DND-41 (cell line): ENCODE results near the gene NFATC2.

Experiments
- ATAC-seq: fragments of 200-7000 bp; cut with Tn5 transposase; 3 replicates; pipeline ENCODE4 v1.9.1; 2021; ENCODE audit warnings: low read depth; ENCODE audit not compliant: insufficient read depth
- DNase-seq: peaks from one replicate; pipeline ENCODE4 v3.0.0-alpha.2; 2020
- H2AFZ ChIP-seq: 2 replicates; pipeline ENCODE4 v1.6.0; 2012; ENCODE audit warnings: low read depth, low read length
- H3K27ac ChIP-seq: 2 replicates; pipeline ENCODE4 v1.5.1; 2012; ENCODE audit warnings: low read length, inconsistent platforms
- H3K27me3 ChIP-seq: fragments of 200-600 bp; sonication (generic); 2 replicates; pipeline ENCODE4 v1.6.0; 2012; ENCODE audit warnings: low read length, mild to moderate bottlenecking, inconsistent platforms; ENCODE audit not compliant: insufficient read depth, poor library complexity
- H3K36me3 ChIP-seq: 2 replicates; pipeline ENCODE4 v1.5.1; 2012; ENCODE audit warnings: low read length, inconsistent platforms; ENCODE audit not compliant: insufficient read depth
- H3K4me1 ChIP-seq: 2 replicates; pipeline ENCODE4 v1.5.1; 2012; ENCODE audit warnings: mild to moderate bottlenecking, low read length; ENCODE audit not compliant: insufficient read depth
- H3K4me2 ChIP-seq: 2 replicates; pipeline ENCODE4 v1.6.0; 2012; ENCODE audit warnings: mild to moderate bottlenecking, moderate library complexity, low read length, inconsistent platforms; ENCODE audit not compliant: insufficient read depth
- H3K4me3 ChIP-seq, 2 experiments: fragments of 200-600 bp in 1 of 2; shearing (Covaris generic) in 1 of 2; 2 replicates each; pipeline ENCODE4 v1.5.1; 2012 to 2016; ENCODE audit warnings: inconsistent platforms in 2 of 2, low read length in 2 of 2, mild to moderate bottlenecking in 2 of 2, low read depth in 1 of 2, moderate library complexity in 1 of 2
- H3K79me2 ChIP-seq: 2 replicates; pipeline ENCODE4 v1.6.0; 2012; ENCODE audit warnings: low read length, inconsistent platforms; ENCODE audit not compliant: insufficient read depth
- H3K9ac ChIP-seq: 2 replicates; pipeline ENCODE4 v1.6.0; 2012; ENCODE audit warnings: low read depth, mild to moderate bottlenecking, inconsistent platforms, low read length, moderate library complexity
- H3K9me3 ChIP-seq: 2 replicates; pipeline ENCODE4 v1.5.1; 2012; ENCODE audit warnings: low read length, moderate library complexity, mild to moderate bottlenecking, inconsistent platforms; ENCODE audit not compliant: insufficient read depth, severe bottlenecking
- H4K20me1 ChIP-seq: 2 replicates; pipeline ENCODE4 v1.6.0; 2012; ENCODE audit warnings: low read length; ENCODE audit not compliant: insufficient read depth
- EZH2 ChIP-seq: IDR thresholded peaks from 3 replicates; pipeline ENCODE4 v1.6.1; 2012; ENCODE audit warnings: borderline replicate concordance, low read depth, mild to moderate bottlenecking, moderate library complexity, low read length, inconsistent platforms; ENCODE audit not compliant: severe bottlenecking
- TF ChIP-seq, protein P1 (sequence below): IDR thresholded peaks from 2 replicates; pipeline ENCODE4 v1.5.1; 2012; ENCODE audit warnings: borderline replicate concordance, low read length, moderate library complexity, mild to moderate bottlenecking; ENCODE audit not compliant: poor library complexity, severe bottlenecking; ENCODE audit errors: extremely low read depth

NFATC2 gene

DNA sequence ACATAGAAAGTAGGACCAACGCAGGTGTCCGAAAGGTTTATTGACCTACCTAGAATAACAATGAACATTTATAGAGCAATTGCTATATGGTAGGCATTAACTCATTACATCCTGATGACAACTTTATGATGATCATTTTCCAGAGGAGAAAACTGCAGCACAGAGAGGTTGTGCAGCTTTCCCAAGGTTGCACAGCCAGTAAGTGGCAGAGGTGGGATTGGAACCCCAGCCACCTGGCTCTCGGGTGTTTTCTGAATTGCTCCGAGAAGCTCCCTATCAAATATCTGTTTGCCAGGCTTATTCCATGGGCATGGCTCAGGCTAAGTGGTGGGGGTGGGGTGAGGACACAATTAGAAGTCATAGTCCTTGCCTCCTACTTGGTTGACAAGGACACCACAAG, 24.1 kb upstream of the NFATC2 start:
- no peaks in the 10 kb centered on the region for H3K4me1 ChIP-seq
- no peak overlapping the region for H3K9ac ChIP-seq
- no peak overlapping the region for H3K4me3 ChIP-seq
- no peak for ATAC-seq
- H3K9me3 ChIP-seq = no peaks in the 10 kb centered on the region
- no peaks in the 10 kb centered on the region for H4K20me1 ChIP-seq
- H3K27ac ChIP-seq = no peak overlapping the region
- H3K4me2 ChIP-seq = no peak overlapping the region
- no peaks in the 10 kb centered on the region for H3K79me2 ChIP-seq
- H2AFZ ChIP-seq = no peak overlapping the region
- no peaks in the 10 kb centered on the region for H3K36me3 ChIP-seq
- DNase-seq = no peak
- TF ChIP-seq, protein P1, sequence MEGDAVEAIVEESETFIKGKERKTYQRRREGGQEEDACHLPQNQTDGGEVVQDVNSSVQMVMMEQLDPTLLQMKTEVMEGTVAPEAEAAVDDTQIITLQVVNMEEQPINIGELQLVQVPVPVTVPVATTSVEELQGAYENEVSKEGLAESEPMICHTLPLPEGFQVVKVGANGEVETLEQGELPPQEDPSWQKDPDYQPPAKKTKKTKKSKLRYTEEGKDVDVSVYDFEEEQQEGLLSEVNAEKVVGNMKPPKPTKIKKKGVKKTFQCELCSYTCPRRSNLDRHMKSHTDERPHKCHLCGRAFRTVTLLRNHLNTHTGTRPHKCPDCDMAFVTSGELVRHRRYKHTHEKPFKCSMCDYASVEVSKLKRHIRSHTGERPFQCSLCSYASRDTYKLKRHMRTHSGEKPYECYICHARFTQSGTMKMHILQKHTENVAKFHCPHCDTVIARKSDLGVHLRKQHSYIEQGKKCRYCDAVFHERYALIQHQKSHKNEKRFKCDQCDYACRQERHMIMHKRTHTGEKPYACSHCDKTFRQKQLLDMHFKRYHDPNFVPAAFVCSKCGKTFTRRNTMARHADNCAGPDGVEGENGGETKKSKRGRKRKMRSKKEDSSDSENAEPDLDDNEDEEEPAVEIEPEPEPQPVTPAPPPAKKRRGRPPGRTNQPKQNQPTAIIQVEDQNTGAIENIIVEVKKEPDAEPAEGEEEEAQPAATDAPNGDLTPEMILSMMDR = no peak
- no peak for TF ChIP-seq EZH2
- H3K27me3 ChIP-seq = no peaks in the 10 kb centered on the region

DNA sequence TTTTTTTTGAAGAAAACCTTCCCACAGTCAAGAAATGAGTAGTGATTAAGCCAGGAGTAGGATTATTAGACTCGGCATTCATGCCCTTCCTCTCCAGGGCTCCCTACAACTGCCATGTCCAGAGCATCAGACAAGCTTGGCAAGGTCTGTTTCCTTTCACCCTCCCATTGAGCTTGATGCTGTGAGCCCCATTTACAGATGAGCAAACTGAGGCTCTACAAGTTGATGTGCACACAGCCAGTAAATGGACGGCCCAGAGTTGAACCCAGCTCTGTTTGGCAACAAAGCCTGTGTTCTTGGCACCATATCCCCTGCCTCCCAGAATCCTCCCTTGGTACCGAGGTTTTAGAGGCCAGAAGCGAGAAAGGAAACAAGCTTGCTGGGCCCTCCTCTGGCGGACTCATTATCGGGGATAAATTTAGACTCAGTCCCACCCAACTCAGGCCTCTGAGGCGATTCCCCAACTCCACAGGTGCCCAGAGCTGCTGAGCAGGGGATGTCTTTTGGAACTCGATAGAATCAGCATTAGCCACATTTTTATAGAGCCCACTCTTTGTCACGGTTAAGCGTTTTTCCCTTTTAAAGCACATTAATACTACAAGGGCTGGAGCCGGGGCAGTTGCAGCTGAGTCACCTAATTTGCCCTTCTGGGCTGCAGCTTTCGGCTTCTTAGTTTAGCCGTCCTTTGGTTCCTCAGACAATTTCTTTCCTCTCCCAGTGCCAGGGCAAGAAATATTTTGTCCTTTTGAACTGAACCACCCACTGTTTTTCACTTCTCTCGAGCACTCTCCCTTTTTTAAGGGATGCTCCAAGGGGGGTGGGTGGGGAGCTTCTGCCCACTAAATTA, 23.0 kb upstream of the NFATC2 start:
- no peaks in the 10 kb centered on the region for H3K79me2 ChIP-seq
- ATAC-seq (no peak), DNase-seq (no peak)
- no peaks in the 10 kb centered on the region for H3K36me3 ChIP-seq
- no peak overlapping the region for H3K27ac ChIP-seq
- TF ChIP-seq EZH2 = no peak
- no peaks in the 10 kb centered on the region for H3K9me3 ChIP-seq
- peaks cover 3% of the 10 kb centered on the region for H3K27me3 ChIP-seq
- H3K4me1 ChIP-seq = no peaks in the 10 kb centered on the region
- no peaks in the 10 kb centered on the region for H4K20me1 ChIP-seq
- no peak overlapping the region for H2AFZ ChIP-seq
- H3K4me2 ChIP-seq = no peak overlapping the region
- H3K4me3 ChIP-seq = no peak overlapping the region
- no peak overlapping the region for H3K9ac ChIP-seq

DNA sequence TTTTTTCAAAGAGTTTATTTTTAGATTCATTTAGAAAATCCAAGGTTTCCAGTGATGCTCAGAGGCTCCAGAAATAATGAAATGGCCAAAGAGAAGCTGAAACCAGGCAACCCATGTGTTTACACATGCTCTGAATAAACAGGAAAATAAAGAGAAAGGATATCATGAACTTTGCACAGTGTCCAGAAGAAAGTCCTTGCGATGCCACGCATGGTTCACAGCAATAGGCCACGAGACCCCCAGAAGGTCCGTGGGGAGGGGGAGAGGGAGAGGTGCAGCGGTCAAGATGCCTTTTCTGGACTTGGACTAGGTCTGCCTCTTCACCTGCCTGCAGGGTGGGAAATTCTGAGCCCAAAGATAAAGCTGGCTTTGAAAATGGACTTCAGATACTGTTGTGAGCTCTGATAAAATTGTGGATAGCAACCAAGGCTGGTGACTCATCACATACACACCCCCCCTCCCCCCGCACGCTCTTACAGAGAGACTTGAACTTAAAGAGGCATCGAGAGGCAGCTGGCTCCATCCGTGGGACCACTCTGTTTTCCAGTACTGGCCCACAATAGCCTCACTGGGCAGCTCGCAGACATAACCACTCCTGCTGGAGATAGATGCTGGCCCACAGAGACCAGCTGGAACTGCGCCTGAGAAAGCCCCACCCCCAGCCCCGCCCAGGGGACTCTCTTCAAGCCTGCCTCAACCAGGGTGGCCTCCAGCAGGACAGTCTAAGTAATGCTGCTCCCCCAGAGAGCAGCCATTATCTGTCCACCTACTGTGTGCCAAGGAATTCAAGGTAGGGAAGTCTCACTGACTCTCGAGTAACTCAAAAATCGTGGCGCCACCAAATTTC, 21.2 kb upstream of the NFATC2 start:
- TF ChIP-seq EZH2 = no peak
- TF ChIP-seq, protein P1 = no peak
- DNase-seq (no peak), ATAC-seq (no peak)
- H2AFZ ChIP-seq = no peak overlapping the region
- no peaks in the 10 kb centered on the region for H3K79me2 ChIP-seq
- H3K4me2 ChIP-seq = no peak overlapping the region
- no peaks in the 10 kb centered on the region for H3K36me3 ChIP-seq
- H3K27me3 ChIP-seq = peaks cover 5% of the 10 kb centered on the region
- no peaks in the 10 kb centered on the region for H3K4me1 ChIP-seq
- no peak overlapping the region for H3K9ac ChIP-seq
- H3K27ac ChIP-seq = no peak overlapping the region
- no peaks in the 10 kb centered on the region for H3K9me3 ChIP-seq
- H4K20me1 ChIP-seq = no peaks in the 10 kb centered on the region
- no peak overlapping the region for H3K4me3 ChIP-seq

DNA sequence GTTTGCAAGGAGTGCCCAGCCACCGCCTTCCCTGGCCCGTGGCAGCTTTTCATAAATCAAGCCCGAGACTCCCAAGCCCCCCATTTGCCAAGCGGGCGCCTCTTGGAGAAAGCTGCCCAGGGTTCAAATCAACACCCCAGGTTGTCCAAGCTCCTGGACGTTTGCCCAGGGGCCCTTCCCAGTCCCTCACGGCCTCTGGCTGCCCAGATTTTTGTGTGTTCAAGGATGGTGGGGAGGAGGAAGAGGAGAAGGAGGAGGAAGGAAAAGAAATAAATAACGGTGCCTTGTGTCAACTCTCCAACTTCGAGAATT, 20.6 kb upstream of the NFATC2 start:
- H3K27ac ChIP-seq = no peak overlapping the region
- H3K9ac ChIP-seq = no peak overlapping the region
- H3K4me2 ChIP-seq = no peak overlapping the region
- no peak for TF ChIP-seq EZH2
- TF ChIP-seq, protein P1 = no peak
- H3K27me3 ChIP-seq = peaks cover 5% of the 10 kb centered on the region
- H3K4me1 ChIP-seq = no peaks in the 10 kb centered on the region
- no peaks in the 10 kb centered on the region for H3K36me3 ChIP-seq
- no peak overlapping the region for H3K4me3 ChIP-seq
- DNase-seq (no peak), ATAC-seq (no peak)
- H3K9me3 ChIP-seq = no peaks in the 10 kb centered on the region
- H4K20me1 ChIP-seq = no peaks in the 10 kb centered on the region
- no peaks in the 10 kb centered on the region for H3K79me2 ChIP-seq
- H2AFZ ChIP-seq = no peak overlapping the region
